Endometrial microvascular endothelial cells (primary cell): ENCODE data around the gene VSIR. TPM values are rescaled to one million over a fixed set of nuclear protein-coding genes. Genes with fewer than 3 reads are reported as not detected.

ENCODE experiments used
- in situ Hi-C: cut with HindIII; loops from 2 replicates; pipeline ENCODE4 v1.10.0; 2017; ENCODE audit warnings: low sequenced_read_pairs, low pct_unique_long_range_greater_than_20kb; ENCODE audit errors: inconsistent ontology term
- total RNA-seq: library from RNA; depleted of rRNA; stranded (reverse); fragments of >200 nt; gene quantifications from one replicate; pipeline ENCODE4 v1.2.3, GENCODE V29; 2015; ENCODE audit errors: inconsistent ontology term

The VSIR gene
- total RNA-seq, 1 donor from 2014 or later = 30.2 TPM

GRCh38 chr10:71739358-71739900, 33.9 kb downstream of the VSIR start:
- in situ Hi-C loops = no loop called here

- in situ Hi-C loops = no loop called here
These were observed 35.5 kb downstream of the VSIR start for GRCh38 chr10:71737834-71738197.

- in situ Hi-C loops = no loop called here
These were observed 36.1 kb downstream of the VSIR start for GRCh38 chr10:71737001-71737833.

- in situ Hi-C loops = no loop called here
These were observed 36.8 kb downstream of the VSIR start for GRCh38 chr10:71736570-71736952.

GRCh38 chr10:71735709-71736569, 37.4 kb downstream of the VSIR start:
- in situ Hi-C loops = no loop called here

GRCh38 chr10:71734797-71735196, 38.5 kb downstream of the VSIR start:
- in situ Hi-C loops = no loop called here

- in situ Hi-C loops = no loop called here
These were observed 41.5 kb downstream of the VSIR start for GRCh38 chr10:71731791-71732190.

- in situ Hi-C loops = no loop called here
These were observed 44.1 kb downstream of the VSIR start for GRCh38 chr10:71729161-71729636.

GRCh38 chr10:71727738-71728737, 45.3 kb downstream of the VSIR start:
- in situ Hi-C loops = no loop called here

- in situ Hi-C loops = no loop called here
These were observed 46.1 kb downstream of the VSIR start for GRCh38 chr10:71727105-71727737.

- in situ Hi-C loops = no loop called here
These were observed 46.7 kb downstream of the VSIR start for GRCh38 chr10:71726580-71727104.

GRCh38 chr10:71725998-71726579, 47.2 kb downstream of the VSIR start:
- in situ Hi-C loops = no loop called here

- in situ Hi-C loops = no loop called here
These were observed 48.1 kb downstream of the VSIR start for GRCh38 chr10:71725249-71725648.

- in situ Hi-C loops = no loop called here
These were observed 48.8 kb downstream of the VSIR start for GRCh38 chr10:71724539-71724938.

GRCh38 chr10:71723311-71723710, 50.0 kb downstream of the VSIR start:
- in situ Hi-C loops = no loop called here

- in situ Hi-C loops = no loop called here
These were observed 50.5 kb downstream of the VSIR start for GRCh38 chr10:71722849-71723248.

GRCh38 chr10:71721313-71721712, 52.0 kb downstream of the VSIR start:
- in situ Hi-C loops = no loop called here

GRCh38 chr10:71720288-71720687, 53.0 kb downstream of the VSIR start:
- in situ Hi-C loops = no loop called here
